Spleen (tissue), 11 donors: ENCODE data around the gene FEN1. TPM values are rescaled to one million over a fixed set of nuclear protein-coding genes. Genes with fewer than 3 reads are reported as not detected.

Experiments used
- DNase-seq: peaks from one replicate; pipeline ENCODE4 v3.0.0-alpha.2; 2020
- H3K27ac ChIP-seq, 8 donors: fragments of 200-600 bp; sonication (generic) in 7 of 8; 1 replicate in 4 of 8; 2 replicates in 4 of 8; pipeline versions ENCODE4 v1.5.0 to v1.8.0; 2016 to 2021; ENCODE audit warnings: inconsistent platforms in 4 of 8, mild to moderate bottlenecking in 4 of 8, moderate library complexity in 1 of 8
- H3K27me3 ChIP-seq, 7 donors: fragments of 200-600 bp; sonication (generic) in 6 of 7; replicated peaks in 1 of 7; 1 replicate in 4 of 7; 2 replicates in 3 of 7; pipeline versions ENCODE4 v1.5.0 to v1.8.0; 2016 to 2021; ENCODE audit warnings: inconsistent platforms in 3 of 7, mild to moderate bottlenecking in 1 of 7
- H3K36me3 ChIP-seq, 6 donors: fragments of 200-600 bp; sonication (generic) in 5 of 6; 1 replicate in 4 of 6; 2 replicates in 2 of 6; pipeline versions ENCODE4 v1.5.0 to v1.8.0; 2016 to 2021; ENCODE audit warnings: inconsistent platforms in 2 of 6
- H3K4me1 ChIP-seq, 6 donors: fragments of 200-600 bp; sonication (generic) in 5 of 6; 1 replicate in 3 of 6; 2 replicates in 3 of 6; pipeline versions ENCODE4 v1.5.0 to v1.8.0; 2016 to 2021; ENCODE audit warnings: inconsistent platforms in 3 of 6
- H3K4me3 ChIP-seq, 8 donors: fragments of 200-600 bp; sonication (generic) in 7 of 8; 1 replicate in 4 of 8; 2 replicates in 4 of 8; pipeline versions ENCODE4 v1.5.0 to v1.8.0; 2016 to 2021; ENCODE audit warnings: inconsistent platforms in 4 of 8, mild to moderate bottlenecking in 4 of 8, moderate library complexity in 2 of 8
- H3K9me3 ChIP-seq, 8 donors: fragments of 200-600 bp; sonication (generic) in 7 of 8; 1 replicate in 4 of 8; 2 replicates in 4 of 8; pipeline versions ENCODE4 v1.5.0 to v1.8.0; 2016 to 2021; ENCODE audit warnings: inconsistent platforms in 4 of 8
- POLR2A ChIP-seq, 3 donors: fragments of 450-650 bp; IDR thresholded peaks; one replicate each; pipeline ENCODE4 v1.5.1; 2017; ENCODE audit warnings: antibody characterized with exemption in 3 of 3, mild to moderate bottlenecking in 1 of 3
- POLR2AphosphoS5 ChIP-seq, 3 donors: sonication (generic); formaldehyde crosslinking; IDR thresholded peaks; one replicate each; pipeline ENCODE4 v1.5.1; 2017; ENCODE audit warnings: antibody characterized with exemption in 3 of 3
- WGBS, 5 donors: extraction: QIAGEN DNeasy Blood & Tissue Kit in 3 of 5; methylation state at CpG; one replicate each; pipeline versions ENCODE4 v1.1.5 to v1.1.7; 2013 to 2018; 5-methylcytosine and 5-hydroxymethylcytosine counted together
- intact Hi-C: fragments of 100-400 bp; cut with DNase I; formaldehyde crosslinking; loops from one replicate; pipeline ENCODE4 v1.15.0; 2023; ENCODE audit warnings: low total_unique reads
- polyA plus RNA-seq, 3 donors: library from polyadenylated mRNA; stranded (reverse); fragments of 200-250 nt; gene quantifications; one replicate each; pipeline ENCODE4 v1.2.1, GENCODE V29; 2013
- total RNA-seq, 7 donors: library from RNA; depleted of rRNA in 3 of 7; stranded (reverse); fragments of >200 nt in 3 of 7; fragmentation: NEBNext Ultra II Directional in 4 of 7; extraction: Animal tissue kit (Norgen Biotek cat#: 25700) in 4 of 7; gene quantifications; one replicate each; pipeline versions ENCODE4 v1.1.0 to v1.2.1, GENCODE V29; 2016 to 2021
- TF ChIP-seq, protein P1 (sequence below), 11 experiments: fragments of 200-600 bp in 7 of 11; fragments of 450-650 bp in 4 of 11; sonication (generic) in 4 of 11; IDR thresholded peaks in 8 of 11; conservative IDR thresholded peaks in 3 of 11; 1 replicate in 7 of 11; 2 replicates in 4 of 11; pipeline versions ENCODE4 v1.4.0 to v1.8.0; 2016 to 2021; ENCODE audit warnings: antibody characterized with exemption in 11 of 11, inconsistent platforms in 4 of 11, mild to moderate bottlenecking in 1 of 11
- donor health status: healthy with polysubstance abuse.
- donor health status: DM: no; HTN: no; CAD: no; lungs with moderate emphysema.
- donor health status: DM: no; HTN: no; CAD: no.
- donor health status: Bipolar disorder and iron deficiency.
- donor health status: healthy.
- donor health status: DM: no; HTN: no; CAD: no.
- donor health status: DM: yes; HTN: yes; CAD: no.

Gene FEN1
- total and polyA plus RNA-seq, 10 donors = 7.3 to 17.2 (median 14.8) TPM

DNA sequence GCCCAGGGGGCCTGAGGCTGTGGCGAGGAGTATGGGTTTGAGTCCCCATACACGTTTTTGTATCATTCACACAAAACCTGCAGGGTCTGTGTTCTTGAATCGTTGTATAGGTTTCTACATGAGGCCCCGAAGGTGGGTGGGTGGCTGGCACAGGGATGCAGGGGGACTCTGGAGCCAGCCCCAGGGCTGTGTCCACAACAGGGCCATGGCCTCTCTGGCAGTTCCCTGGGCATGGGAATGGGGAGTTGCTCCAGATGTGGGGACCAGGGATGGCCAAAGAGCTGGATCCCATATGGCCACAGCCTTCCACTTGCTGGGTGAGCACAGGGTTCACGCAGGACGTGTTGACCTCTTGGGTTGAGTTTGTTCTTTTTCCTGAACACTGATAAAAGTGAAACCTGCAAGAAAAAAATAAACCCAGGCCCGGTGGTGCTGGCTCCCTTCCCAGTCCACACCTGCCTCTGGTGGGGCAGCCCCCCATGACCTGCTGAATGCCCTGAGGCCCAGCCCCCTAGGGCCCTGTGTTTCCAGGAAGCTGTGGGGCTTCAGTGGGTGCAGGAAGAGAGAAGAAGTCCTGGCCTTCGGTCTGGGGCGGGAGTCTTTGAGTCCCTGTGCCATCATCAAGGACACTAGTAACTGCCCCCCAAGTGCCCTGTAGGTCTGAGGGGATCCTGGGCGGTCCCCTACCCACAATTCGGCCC, 24.2 kb upstream of the FEN1 start:
- Histone ChIP-seq H3K27ac (no peak overlapping the region), H3K4me3 (no peak overlapping the region), H3K4me1 (peaks cover 0 to 13% (median 5%) of the 10 kb centered on the region in 6 donors), H3K27me3 (peaks cover 0 to 11% (median 0%) of the 10 kb centered on the region in 7 donors), H3K9me3 (no peaks in the 10 kb centered on the region), H3K36me3 (no peaks in the 10 kb centered on the region)
- WGBS, 5 donors = 61 to 78% (median 73%) methylated on average over 9 to 11 of the region's 11 CpGs
- intact Hi-C loops = no loop called here
- DNase-seq = no peak
- no peak for TF ChIP-seq POLR2AphosphoS5 (IDR thresholded peaks at IDR 0.05)
- no peak for TF ChIP-seq POLR2A (IDR thresholded peaks at IDR 0.05)
- TF ChIP-seq, protein P1, sequence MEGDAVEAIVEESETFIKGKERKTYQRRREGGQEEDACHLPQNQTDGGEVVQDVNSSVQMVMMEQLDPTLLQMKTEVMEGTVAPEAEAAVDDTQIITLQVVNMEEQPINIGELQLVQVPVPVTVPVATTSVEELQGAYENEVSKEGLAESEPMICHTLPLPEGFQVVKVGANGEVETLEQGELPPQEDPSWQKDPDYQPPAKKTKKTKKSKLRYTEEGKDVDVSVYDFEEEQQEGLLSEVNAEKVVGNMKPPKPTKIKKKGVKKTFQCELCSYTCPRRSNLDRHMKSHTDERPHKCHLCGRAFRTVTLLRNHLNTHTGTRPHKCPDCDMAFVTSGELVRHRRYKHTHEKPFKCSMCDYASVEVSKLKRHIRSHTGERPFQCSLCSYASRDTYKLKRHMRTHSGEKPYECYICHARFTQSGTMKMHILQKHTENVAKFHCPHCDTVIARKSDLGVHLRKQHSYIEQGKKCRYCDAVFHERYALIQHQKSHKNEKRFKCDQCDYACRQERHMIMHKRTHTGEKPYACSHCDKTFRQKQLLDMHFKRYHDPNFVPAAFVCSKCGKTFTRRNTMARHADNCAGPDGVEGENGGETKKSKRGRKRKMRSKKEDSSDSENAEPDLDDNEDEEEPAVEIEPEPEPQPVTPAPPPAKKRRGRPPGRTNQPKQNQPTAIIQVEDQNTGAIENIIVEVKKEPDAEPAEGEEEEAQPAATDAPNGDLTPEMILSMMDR (IDR thresholded peaks at IDR 0.05 in 8 of 11, conservative IDR thresholded peaks at IDR 0.05 in 3 of 11) = no peak

DNA sequence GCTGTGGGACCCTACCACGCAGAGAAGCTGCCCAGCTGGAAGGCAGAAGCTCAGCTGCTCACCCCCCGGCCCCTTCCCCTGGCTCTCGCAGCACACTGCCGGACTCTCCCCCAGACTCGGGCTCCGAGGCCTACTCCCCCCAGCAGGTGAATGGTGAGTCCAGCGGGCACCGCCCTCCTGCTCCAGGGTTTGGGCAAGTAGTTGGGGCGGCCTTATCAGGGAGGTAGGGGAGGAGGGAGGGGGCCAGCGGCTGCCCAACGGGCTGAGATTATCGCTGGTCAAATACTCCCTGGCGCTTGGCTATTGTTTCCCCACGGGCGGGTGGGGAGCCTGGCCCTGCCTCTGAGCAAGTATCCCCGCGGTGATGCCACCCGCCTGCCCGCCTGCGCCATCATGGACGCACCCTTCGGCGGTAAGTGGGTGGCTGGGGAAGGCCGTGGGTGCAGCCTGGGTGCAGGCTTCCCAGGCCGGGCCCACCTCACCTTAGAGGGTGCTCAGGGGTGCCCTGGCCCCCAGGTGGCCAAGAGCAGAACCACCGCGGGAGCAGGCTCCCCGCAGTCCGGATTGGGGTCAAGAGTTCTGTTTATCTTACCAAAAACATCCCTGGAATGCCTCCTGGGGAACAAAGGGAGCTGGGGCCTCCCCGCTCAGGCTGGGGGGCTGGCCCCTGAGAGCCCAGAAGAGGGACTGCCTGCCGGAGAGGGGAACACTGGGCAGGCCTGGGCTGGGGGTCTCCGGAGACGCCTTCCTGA, 23.4 kb upstream of the FEN1 start:
- TF ChIP-seq, protein P1 (IDR thresholded peaks at IDR 0.05 in 8 of 11, conservative IDR thresholded peaks at IDR 0.05 in 3 of 11) = no peak
- TF ChIP-seq POLR2AphosphoS5 (IDR thresholded peaks at IDR 0.05) = no peak
- no peak for TF ChIP-seq POLR2A (IDR thresholded peaks at IDR 0.05)
- Histone ChIP-seq H3K27me3 (peaks cover 0 to 6% (median 0%) of the 10 kb centered on the region in 7 donors), H3K36me3 (no peaks in the 10 kb centered on the region), H3K4me3 (no peak overlapping the region), H3K27ac (no peak overlapping the region), H3K9me3 (no peaks in the 10 kb centered on the region), H3K4me1 (peaks cover 0 to 13% (median 5%) of the 10 kb centered on the region in 6 donors)
- 85 to 98% (median 87%) methylated on average over 21 to 33 of the region's 33 CpGs for WGBS, 5 donors
- intact Hi-C loops = no loop called here
- no peak for DNase-seq

DNA sequence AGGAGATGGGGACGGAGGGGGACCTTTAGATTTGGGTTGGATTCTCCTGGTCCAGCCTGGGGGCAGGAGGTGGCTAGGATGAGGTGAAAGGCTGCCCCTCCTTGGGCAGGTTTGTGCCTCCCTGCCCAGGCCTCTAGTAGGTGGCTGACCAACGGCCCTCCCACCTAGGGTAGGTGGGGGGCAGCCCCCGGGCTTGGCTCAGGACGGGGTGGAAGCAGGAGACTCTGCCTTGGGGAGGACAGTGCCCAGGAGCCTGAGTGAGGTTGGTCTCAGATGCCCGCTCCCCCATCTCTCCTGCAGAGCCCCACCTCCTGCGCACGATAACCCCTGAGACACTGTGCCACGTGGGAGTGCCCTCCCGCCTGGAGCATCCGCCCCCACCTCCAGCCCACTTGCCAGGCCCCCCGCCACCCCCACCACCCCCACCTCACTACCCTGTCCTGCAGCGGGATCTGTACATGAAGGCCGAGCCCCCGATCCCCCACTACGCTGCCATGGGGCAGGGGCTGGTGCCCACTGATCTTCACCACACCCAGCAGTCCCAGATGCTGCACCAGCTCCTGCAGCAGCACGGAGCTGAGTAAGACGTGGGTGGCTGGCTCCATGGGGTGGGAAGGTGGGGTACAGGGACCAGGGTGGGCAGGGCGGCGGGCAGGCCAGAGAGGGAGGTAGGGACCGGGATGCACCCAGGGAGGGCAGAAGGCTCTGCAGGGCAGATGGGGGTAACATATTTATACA, 22.6 kb upstream of the FEN1 start:
- Histone ChIP-seq H3K27ac (no peak overlapping the region), H3K4me3 (no peak overlapping the region), H3K27me3 (peaks cover 0 to under 1% (median 0%) of the 10 kb centered on the region in 7 donors), H3K4me1 (peaks cover 0 to 13% (median 5%) of the 10 kb centered on the region in 6 donors), H3K36me3 (no peaks in the 10 kb centered on the region), H3K9me3 (no peaks in the 10 kb centered on the region)
- DNase-seq = no peak
- intact Hi-C loops = no loop called here
- 90 to 94% (median 90%) methylated on average over 13 to 20 of the region's 20 CpGs for whole genome bisulfite sequencing, 5 donors
- TF ChIP-seq POLR2AphosphoS5 (IDR thresholded peaks at IDR 0.05) (no peak), POLR2A (IDR thresholded peaks at IDR 0.05) (no peak)
- TF ChIP-seq, protein P1 (IDR thresholded peaks at IDR 0.05 in 8 of 11, conservative IDR thresholded peaks at IDR 0.05 in 3 of 11) = no peak
